Neural cell (in vitro differentiated cells): Measurements from ENCODE around the gene ALKBH3. TPM values are rescaled to one million over a fixed set of nuclear protein-coding genes. Genes with fewer than 3 reads are reported as not detected.

Experiments used
- H2AFZ ChIP-seq: fragments of 200-600, 300-800 bp; sonication (generic), shearing (Covaris generic); 2 replicates; pipeline ENCODE4 v1.6.0; 2014; ENCODE audit warnings: low read depth, mild to moderate bottlenecking, antibody characterized with exemption, low read length, moderate library complexity
- H3F3A ChIP-seq: fragments of 200-600 bp; shearing (Covaris generic); 2 replicates; pipeline ENCODE4 v1.6.1; 2016; ENCODE audit warnings: mild to moderate bottlenecking, moderate library complexity, mixed read lengths, antibody characterized with exemption, low read length; ENCODE audit not compliant: insufficient read depth, poor library complexity, severe bottlenecking
- H3K27ac ChIP-seq: fragments of 200-600, 300-800 bp; sonication (generic), shearing (Covaris generic); 2 replicates; pipeline ENCODE4 v1.5.1; 2014; ENCODE audit warnings: mild to moderate bottlenecking, low read length, moderate library complexity
- H3K27me3 ChIP-seq: fragments of 300-800, 200-600 bp; sonication (generic), shearing (Covaris generic); 2 replicates; pipeline ENCODE4 v1.6.0; 2014; ENCODE audit warnings: mild to moderate bottlenecking, low read depth, low read length, moderate library complexity; ENCODE audit not compliant: insufficient read depth
- H3K36me3 ChIP-seq: fragments of 300-800, 200-600 bp; sonication (generic), shearing (Covaris generic); 2 replicates; pipeline ENCODE4 v1.5.1; 2014; ENCODE audit warnings: mild to moderate bottlenecking, antibody characterized with exemption, low read length, moderate library complexity; ENCODE audit not compliant: insufficient read depth
- H3K4me2 ChIP-seq: fragments of 300-800, 200-600 bp; sonication (generic), shearing (Covaris generic); 2 replicates; pipeline ENCODE4 v1.6.0; 2014; ENCODE audit warnings: mild to moderate bottlenecking, low read length
- H3K4me3 ChIP-seq: fragments of 300-800, 200-600 bp; sonication (generic), shearing (Covaris generic); 2 replicates; pipeline ENCODE4 v1.5.1; 2014; ENCODE audit warnings: mild to moderate bottlenecking, low read length, moderate library complexity
- H3K79me2 ChIP-seq: fragments of 200-600 bp; shearing (Covaris generic); replicated peaks from 2 replicates; pipeline ENCODE4 v1.6.0; 2014; ENCODE audit warnings: mild to moderate bottlenecking, low read length, moderate library complexity; ENCODE audit not compliant: insufficient read depth
- H3K9ac ChIP-seq: fragments of 300-800, 200-600 bp; sonication (generic), shearing (Covaris generic); 2 replicates; pipeline ENCODE4 v1.6.1; 2016; ENCODE audit warnings: mild to moderate bottlenecking, low read length, mixed read lengths
- H3K9me2 ChIP-seq: fragments of 200-600 bp; shearing (Covaris generic); 2 replicates; pipeline ENCODE4 v1.6.1; 2016; ENCODE audit warnings: mild to moderate bottlenecking, low read length, mixed read lengths; ENCODE audit not compliant: insufficient read depth
- H3K9me3 ChIP-seq: fragments of 200-600, 300-800 bp; sonication (generic), shearing (Covaris generic); 2 replicates; pipeline ENCODE4 v1.6.1; 2016; ENCODE audit warnings: mild to moderate bottlenecking, mixed run types, low read length, moderate library complexity, mixed read lengths
- H4K20me1 ChIP-seq: fragments of 200-600 bp; shearing (Covaris generic); 2 replicates; pipeline ENCODE4 v1.6.1; 2016; ENCODE audit warnings: mild to moderate bottlenecking, mixed run types; ENCODE audit not compliant: insufficient read depth
- EP300 ChIP-seq: fragments of 450-650 bp; conservative IDR thresholded peaks from 2 replicates; pipeline ENCODE4 v1.6.1; 2014; ENCODE audit warnings: antibody characterized with exemption, mild to moderate bottlenecking, moderate library complexity; ENCODE audit not compliant: poor library complexity, severe bottlenecking
- EZH2 ChIP-seq: fragments of 200-600, 300-800 bp; shearing (Covaris generic), sonication (generic); IDR thresholded peaks from 2 replicates; pipeline ENCODE4 v1.6.1; 2014; ENCODE audit warnings: antibody characterized with exemption, low read length, borderline replicate concordance, mild to moderate bottlenecking; ENCODE audit not compliant: insufficient read depth, poor library complexity, severe bottlenecking
- MXI1 ChIP-seq: fragments of 450-650 bp; conservative IDR thresholded peaks from 2 replicates; pipeline ENCODE4 v1.6.1; 2014; ENCODE audit warnings: antibody characterized with exemption, mild to moderate bottlenecking; ENCODE audit not compliant: poor library complexity, severe bottlenecking
- POLR2AphosphoS5 ChIP-seq: IDR thresholded peaks from 2 replicates; pipeline ENCODE4 v1.6.1; 2012
- RAD21 ChIP-seq: fragments of 450-650 bp; conservative IDR thresholded peaks from 2 replicates; pipeline ENCODE4 v1.6.1; 2014; ENCODE audit warnings: antibody characterized with exemption, mild to moderate bottlenecking, moderate library complexity
- SMC3 ChIP-seq: fragments of 450-650 bp; conservative IDR thresholded peaks from 2 replicates; pipeline ENCODE4 v1.6.1; 2014; ENCODE audit warnings: antibody characterized with exemption, mild to moderate bottlenecking, moderate library complexity; ENCODE audit not compliant: poor library complexity
- TAF1 ChIP-seq: IDR thresholded peaks from 2 replicates; pipeline ENCODE4 v1.6.1; 2012; ENCODE audit warnings: low read depth
- polyA plus RNA-seq: library from polyadenylated mRNA; depleted of rRNA; stranded (reverse); fragments of >200 nt; gene quantifications from 2 replicates; pipeline ENCODE4 v1.2.3, GENCODE V29; 2014
- TF ChIP-seq, protein P1 (sequence below): IDR thresholded peaks from 2 replicates; pipeline ENCODE4 v1.6.1; 2012; ENCODE audit warnings: borderline replicate concordance
- TF ChIP-seq, protein P2 (sequence below): fragments of 450-650 bp; IDR thresholded peaks from 2 replicates; pipeline ENCODE4 v1.5.1; 2014; ENCODE audit warnings: antibody characterized with exemption, mild to moderate bottlenecking, moderate library complexity; ENCODE audit not compliant: poor library complexity, severe bottlenecking

The ALKBH3 gene
- polyA plus RNA-seq, 1 donor from 2014 or later, result 27.0 TPM

DNA sequence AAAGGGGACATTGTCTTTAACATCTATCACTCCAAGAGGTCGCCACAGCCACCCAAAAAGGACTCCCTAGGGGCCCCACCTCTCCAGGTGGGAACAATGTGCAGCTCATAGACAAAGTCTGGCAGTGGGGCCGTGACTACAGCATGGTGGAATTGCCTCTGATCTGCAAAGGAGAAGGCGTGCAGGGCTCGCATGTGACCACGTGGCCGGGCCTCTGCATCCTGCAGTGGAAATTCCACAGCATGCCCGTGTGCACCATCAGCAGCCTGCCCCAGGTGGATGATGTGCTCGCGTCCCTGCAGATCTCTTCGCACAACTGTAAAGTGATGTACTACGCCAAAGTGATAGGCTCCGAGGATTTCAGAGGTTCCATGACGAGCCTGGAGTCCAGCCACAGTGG, 18.5 kb downstream of the ALKBH3 start:
- no peak overlapping the region for H3K27ac ChIP-seq
- peaks cover 5% of the 10 kb centered on the region for H3K9me3 ChIP-seq
- no peaks in the 10 kb centered on the region for H3K27me3 ChIP-seq
- TF ChIP-seq SMC3, result no peak
- no peak overlapping the region for H3K4me2 ChIP-seq
- no peaks in the 10 kb centered on the region for H3K9me2 ChIP-seq
- H3K79me2 ChIP-seq, result no peaks in the 10 kb centered on the region
- no peaks in the 10 kb centered on the region for H3F3A ChIP-seq
- H2AFZ ChIP-seq, result no peak overlapping the region
- no peak overlapping the region for H3K9ac ChIP-seq
- peaks cover 6% of the 10 kb centered on the region for H3K36me3 ChIP-seq
- no peaks in the 10 kb centered on the region for H4K20me1 ChIP-seq
- H3K4me3 ChIP-seq, result no peak overlapping the region

DNA sequence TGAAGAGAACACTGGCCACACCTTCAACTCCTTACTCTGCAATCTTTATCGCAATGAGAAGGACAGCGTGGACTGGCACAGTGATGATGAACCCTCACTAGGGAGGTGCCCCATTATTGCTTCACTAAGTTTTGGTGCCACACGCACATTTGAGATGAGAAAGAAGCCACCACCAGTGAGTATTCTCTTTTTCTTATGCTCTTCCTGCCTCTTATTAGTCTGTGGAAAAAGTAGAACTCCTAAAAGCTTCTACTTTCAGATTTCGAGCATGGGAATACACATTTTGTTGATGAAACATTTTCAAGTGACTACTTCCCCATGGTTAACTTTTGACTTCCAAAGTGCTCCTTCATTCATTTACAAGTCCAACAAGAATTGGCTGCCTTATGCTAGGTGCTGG, 20.9 kb downstream of the ALKBH3 start:
- peaks cover 6% of the 10 kb centered on the region for H3K36me3 ChIP-seq
- no peak overlapping the region for H3K4me2 ChIP-seq
- no peaks in the 10 kb centered on the region for H4K20me1 ChIP-seq
- H3F3A ChIP-seq, result no peaks in the 10 kb centered on the region
- no peak for TF ChIP-seq EZH2
- TF ChIP-seq, protein P1, sequence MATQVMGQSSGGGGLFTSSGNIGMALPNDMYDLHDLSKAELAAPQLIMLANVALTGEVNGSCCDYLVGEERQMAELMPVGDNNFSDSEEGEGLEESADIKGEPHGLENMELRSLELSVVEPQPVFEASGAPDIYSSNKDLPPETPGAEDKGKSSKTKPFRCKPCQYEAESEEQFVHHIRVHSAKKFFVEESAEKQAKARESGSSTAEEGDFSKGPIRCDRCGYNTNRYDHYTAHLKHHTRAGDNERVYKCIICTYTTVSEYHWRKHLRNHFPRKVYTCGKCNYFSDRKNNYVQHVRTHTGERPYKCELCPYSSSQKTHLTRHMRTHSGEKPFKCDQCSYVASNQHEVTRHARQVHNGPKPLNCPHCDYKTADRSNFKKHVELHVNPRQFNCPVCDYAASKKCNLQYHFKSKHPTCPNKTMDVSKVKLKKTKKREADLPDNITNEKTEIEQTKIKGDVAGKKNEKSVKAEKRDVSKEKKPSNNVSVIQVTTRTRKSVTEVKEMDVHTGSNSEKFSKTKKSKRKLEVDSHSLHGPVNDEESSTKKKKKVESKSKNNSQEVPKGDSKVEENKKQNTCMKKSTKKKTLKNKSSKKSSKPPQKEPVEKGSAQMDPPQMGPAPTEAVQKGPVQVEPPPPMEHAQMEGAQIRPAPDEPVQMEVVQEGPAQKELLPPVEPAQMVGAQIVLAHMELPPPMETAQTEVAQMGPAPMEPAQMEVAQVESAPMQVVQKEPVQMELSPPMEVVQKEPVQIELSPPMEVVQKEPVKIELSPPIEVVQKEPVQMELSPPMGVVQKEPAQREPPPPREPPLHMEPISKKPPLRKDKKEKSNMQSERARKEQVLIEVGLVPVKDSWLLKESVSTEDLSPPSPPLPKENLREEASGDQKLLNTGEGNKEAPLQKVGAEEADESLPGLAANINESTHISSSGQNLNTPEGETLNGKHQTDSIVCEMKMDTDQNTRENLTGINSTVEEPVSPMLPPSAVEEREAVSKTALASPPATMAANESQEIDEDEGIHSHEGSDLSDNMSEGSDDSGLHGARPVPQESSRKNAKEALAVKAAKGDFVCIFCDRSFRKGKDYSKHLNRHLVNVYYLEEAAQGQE, result no peak
- TF ChIP-seq, protein P2, sequence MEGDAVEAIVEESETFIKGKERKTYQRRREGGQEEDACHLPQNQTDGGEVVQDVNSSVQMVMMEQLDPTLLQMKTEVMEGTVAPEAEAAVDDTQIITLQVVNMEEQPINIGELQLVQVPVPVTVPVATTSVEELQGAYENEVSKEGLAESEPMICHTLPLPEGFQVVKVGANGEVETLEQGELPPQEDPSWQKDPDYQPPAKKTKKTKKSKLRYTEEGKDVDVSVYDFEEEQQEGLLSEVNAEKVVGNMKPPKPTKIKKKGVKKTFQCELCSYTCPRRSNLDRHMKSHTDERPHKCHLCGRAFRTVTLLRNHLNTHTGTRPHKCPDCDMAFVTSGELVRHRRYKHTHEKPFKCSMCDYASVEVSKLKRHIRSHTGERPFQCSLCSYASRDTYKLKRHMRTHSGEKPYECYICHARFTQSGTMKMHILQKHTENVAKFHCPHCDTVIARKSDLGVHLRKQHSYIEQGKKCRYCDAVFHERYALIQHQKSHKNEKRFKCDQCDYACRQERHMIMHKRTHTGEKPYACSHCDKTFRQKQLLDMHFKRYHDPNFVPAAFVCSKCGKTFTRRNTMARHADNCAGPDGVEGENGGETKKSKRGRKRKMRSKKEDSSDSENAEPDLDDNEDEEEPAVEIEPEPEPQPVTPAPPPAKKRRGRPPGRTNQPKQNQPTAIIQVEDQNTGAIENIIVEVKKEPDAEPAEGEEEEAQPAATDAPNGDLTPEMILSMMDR, result no peak
- TF ChIP-seq EP300, result no peak
- TF ChIP-seq MXI1, result no peak
- TF ChIP-seq SMC3, result no peak
- TF ChIP-seq TAF1, result no peak
- no peak for TF ChIP-seq RAD21
- TF ChIP-seq POLR2AphosphoS5, result no peak
- H3K9me3 ChIP-seq, result peaks cover 5% of the 10 kb centered on the region
- no peak overlapping the region for H2AFZ ChIP-seq
- no peaks in the 10 kb centered on the region for H3K27me3 ChIP-seq
- no peak overlapping the region for H3K4me3 ChIP-seq
- H3K27ac ChIP-seq, result no peak overlapping the region
- no peaks in the 10 kb centered on the region for H3K79me2 ChIP-seq
- H3K9ac ChIP-seq, result no peak overlapping the region
- no peaks in the 10 kb centered on the region for H3K9me2 ChIP-seq

DNA sequence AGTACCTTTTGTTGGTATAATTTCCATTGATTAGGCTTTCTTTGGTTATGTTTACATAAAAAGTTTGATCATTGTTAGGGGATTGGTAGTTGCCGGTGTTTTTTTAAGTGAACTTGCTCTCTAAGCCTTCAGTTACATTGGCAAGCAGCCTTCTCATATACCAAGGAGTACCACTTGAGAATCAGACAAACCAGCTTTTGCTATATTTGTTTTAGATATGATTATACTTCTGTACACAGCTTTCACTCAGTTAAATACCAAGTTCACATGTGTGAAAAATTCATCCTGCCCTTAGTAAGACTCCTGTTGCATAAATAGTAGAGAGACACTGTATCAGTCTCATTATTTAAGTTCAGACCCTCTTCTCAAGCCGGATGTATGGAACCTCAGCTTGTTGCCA, 22.4 kb downstream of the ALKBH3 start:
- H3K27me3 ChIP-seq, result no peaks in the 10 kb centered on the region
- H3K9me3 ChIP-seq, result peaks cover 5% of the 10 kb centered on the region
- no peak overlapping the region for H2AFZ ChIP-seq
- H3K36me3 ChIP-seq, result peaks cover 6% of the 10 kb centered on the region
- TF ChIP-seq POLR2AphosphoS5 (no peak), MXI1 (no peak), TAF1 (no peak), RAD21 (no peak), EP300 (no peak), EZH2 (no peak), SMC3 (no peak)
- TF ChIP-seq, protein P2, result no peak
- TF ChIP-seq, protein P1, result no peak
- no peaks in the 10 kb centered on the region for H3F3A ChIP-seq
- H3K9ac ChIP-seq, result no peak overlapping the region
- H3K4me2 ChIP-seq, result no peak overlapping the region
- no peaks in the 10 kb centered on the region for H4K20me1 ChIP-seq
- H3K79me2 ChIP-seq, result no peaks in the 10 kb centered on the region
- peak overlapping the region; percentile 97 for H3K27ac ChIP-seq
- no peak overlapping the region for H3K4me3 ChIP-seq
- H3K9me2 ChIP-seq, result no peaks in the 10 kb centered on the region
